Superior temporal gyrus (tissue), 1 donor: Measurements from ENCODE around the gene AKNAD1.
"Not testable (repeated sequence)": the region's sequence is repeated elsewhere in the genome, so short reads cannot be mapped to it uniquely, and the experiment has no call there.

Source experiments
- DNase-seq: peaks from one replicate; pipeline ENCODE4 v3.0.0-alpha.2; 2016; ENCODE audit errors: extremely low spot score

The AKNAD1 gene

DNA sequence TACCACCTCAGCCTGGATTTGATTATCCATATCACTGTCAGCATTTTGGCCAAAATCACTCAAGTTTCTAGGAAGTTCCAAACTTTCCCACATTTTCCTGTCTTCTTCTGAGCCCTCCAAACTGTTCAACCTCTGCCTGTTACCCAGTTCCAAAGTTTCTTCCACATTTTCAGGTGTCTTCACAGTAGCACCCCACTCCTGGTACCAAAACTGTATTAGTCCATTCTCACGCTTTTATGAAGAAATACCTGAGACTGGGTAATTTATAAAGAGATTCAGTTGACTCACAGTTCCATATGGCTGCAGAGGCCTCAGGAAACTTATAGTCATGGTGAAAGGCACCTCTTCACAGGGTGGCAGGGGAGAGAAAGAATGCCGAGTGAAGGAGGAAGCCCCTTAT lies 71.0 kb downstream of the AKNAD1 start:
- DNase-seq: no peak

DNA sequence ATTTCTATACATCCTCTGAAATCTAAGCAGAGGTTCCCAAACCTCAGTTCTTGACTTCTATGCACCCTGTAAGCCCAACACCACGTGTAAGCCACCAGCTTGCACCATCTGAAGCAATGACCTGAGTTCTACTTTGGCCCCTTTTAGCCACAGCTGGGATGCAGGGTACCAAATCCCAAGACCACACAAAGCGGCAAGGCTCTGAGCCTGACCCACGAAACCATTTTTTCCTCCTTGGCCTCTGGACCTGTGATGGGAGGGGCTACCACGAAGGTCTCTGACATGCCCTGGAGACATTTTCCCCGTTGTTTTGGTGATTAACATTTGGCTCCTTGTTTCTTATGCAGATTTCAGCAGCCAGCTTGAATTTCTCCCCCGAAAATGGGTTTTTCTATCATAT lies 71.6 kb downstream of the AKNAD1 start:
- DNase-seq: no peak

DNA sequence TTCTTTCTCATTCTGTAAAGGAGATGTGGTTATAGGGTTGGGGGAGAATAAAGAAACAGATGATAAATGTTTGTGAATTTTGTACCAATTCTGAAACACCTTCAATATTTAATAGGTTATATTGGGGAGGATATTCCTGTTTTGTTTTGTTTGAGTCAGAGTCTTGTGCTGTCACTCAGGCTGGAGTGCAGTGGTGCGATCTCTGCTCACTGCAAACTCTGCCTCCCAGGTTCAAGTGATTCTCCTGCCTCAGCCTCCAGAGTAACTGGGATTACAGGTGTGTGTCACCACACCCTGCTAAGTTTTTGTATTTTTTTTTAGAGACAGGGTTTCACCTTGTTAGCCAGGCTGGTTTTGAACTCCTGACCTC lies 75.3 kb downstream of the AKNAD1 start:
- DNase-seq: not testable (repeated sequence)

DNA sequence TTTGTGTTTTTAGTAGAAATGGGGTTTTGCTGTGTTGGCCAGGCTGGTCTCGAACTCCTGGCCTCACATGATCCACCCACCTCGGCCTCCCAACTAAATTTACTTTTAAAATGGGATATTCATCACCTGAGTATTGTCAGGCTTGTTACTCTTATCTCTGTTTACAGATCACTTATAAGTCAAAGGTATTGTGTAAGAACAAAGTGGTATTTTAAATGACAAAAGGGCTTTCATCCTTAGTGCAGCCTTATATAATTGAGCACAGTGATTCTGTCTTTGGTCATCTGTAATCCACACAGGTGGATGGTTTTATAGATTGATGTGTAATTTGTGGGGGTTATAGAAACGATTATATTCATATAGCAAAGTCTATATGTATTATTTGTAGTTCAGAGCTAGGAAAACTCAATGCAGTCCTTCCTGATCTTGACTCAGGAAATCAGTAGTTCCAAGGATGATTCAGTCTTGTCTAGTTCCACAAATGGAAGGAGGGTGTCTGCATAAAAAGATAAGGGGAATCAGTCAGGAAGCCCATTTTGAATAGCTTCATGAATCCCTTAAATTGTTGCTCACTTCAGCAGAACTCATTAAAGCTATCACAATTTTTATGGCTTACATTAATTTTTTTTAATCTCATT lies 75.8 kb downstream of the AKNAD1 start:
- DNase-seq: no peak

DNA sequence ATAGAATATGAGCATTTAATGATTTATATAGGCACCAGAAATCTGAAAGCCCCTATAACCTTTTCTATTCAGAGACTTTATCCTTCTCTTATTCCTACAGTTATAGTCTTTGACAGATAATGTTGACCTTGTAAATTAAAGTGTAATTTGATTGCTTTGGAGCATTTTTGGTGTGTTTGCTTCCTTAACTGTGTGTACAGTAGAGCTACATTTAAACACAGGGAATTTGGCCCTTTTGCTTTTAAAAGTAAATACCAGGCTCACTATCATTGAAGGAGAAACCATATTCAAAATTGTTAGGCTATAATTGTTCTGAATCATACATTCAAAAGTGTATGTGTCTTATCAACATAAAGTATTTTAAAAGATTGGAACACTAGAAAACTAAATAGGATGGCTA lies 77.4 kb downstream of the AKNAD1 start:
- no peak for DNase-seq

DNA sequence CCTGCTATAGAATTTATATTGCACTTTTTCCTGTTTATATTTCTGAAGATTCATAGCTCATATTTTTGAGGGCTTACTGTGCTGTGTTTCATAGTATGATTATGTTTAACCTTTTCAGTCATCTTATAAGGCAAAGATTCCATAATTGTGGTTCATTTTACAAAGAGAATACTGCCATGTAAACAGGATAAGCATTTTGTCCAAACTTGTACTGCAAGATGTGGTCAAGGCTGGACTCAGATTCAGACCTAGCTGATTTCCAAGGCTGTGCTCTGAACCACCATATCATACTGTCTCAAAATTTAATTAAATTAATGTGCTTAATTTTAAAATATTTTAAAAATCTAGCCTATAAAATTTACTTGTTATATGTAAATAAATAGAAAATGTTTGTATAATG lies 79.1 kb downstream of the AKNAD1 start:
- no peak for DNase-seq

DNA sequence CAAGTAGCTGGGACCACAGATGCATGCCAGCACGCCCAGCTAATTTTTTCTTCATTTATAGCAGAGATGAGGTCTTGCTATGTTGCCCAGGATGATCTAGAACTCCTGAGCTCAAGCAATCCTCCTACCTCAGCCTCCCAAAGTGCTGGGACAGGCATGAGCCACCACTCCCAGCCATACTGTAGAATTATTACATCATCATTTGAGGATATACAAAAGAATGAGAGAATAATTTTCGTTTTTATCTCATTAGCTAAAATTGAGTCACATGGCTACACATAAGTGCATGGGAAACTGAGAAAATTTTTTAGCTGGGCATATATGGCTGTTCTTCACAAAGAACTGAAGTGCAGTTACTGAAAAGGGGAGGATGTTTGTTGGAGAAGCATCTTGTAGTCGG lies 89.2 kb downstream of the AKNAD1 start:
- no peak for DNase-seq

DNA sequence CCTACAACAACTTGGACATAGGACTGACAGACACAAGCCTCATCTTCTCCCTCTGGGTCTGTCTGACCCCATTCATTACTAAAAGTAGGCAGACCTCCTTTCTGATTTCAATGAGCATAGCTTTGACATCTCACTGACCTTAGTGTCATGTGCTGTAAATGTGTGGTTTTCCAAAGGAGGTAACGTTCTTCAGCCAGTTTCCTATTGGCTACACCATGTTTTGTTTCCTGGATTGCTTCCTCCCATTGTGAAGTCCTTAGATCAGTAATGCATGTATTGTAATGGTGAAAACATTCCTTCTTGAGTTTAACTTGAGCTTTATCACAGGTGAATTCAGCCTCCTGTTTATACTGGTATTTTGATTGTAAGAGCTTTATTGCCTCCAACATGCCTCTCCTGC lies 89.8 kb downstream of the AKNAD1 start:
- no peak for DNase-seq
